NCI-H1694 treated with DMSO at 0.1 percent for 48 hours (cell line): ENCODE data around the gene C6orf136.
A peak's percentile ranks its signal among the peaks of the same experiment; 100 is the strongest.

ENCODE experiments used
- DNase-seq: peaks from one replicate; lab custom pipeline; 2025; lab: John Stamatoyannopoulos, UW

Gene C6orf136

DNA sequence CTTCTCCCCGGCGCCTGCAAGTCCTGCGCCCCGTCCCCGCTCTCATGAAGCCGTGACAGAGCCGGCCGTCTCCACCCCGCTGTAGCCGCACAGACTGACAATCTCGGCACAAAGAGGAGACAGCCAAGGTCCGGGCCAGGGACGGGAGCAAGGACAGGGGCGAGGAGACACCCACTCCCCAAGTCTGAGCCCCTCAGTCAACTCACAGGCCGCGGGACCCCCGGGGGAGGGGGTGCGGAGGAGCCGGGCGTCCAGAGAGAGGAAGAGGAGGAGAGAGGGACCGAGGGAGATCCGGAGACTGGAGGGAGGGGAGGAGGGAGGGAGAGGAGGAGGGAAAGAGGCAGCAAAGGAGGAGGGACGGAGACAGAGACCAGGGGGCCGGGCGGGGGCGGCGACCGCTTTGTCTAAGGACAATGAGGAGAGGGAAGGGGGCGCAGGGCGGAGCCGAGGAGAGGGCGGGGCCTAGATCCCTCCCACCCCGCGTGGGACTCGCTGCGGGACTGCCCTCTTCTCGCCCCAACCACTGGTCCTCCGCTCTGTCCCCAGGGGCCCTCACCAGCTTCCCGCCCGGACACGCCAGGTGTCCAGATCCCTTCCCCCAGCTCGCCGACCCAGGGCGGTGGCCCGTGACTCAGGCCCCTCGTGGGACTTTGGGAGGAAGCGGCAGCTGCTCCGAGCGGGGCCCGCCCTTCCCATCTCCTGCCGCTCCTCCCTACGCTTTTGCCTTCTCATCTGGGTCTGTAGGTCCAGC lies 40.1 kb downstream of the C6orf136 start:
- peak; percentile 40 for DNase-seq

DNA sequence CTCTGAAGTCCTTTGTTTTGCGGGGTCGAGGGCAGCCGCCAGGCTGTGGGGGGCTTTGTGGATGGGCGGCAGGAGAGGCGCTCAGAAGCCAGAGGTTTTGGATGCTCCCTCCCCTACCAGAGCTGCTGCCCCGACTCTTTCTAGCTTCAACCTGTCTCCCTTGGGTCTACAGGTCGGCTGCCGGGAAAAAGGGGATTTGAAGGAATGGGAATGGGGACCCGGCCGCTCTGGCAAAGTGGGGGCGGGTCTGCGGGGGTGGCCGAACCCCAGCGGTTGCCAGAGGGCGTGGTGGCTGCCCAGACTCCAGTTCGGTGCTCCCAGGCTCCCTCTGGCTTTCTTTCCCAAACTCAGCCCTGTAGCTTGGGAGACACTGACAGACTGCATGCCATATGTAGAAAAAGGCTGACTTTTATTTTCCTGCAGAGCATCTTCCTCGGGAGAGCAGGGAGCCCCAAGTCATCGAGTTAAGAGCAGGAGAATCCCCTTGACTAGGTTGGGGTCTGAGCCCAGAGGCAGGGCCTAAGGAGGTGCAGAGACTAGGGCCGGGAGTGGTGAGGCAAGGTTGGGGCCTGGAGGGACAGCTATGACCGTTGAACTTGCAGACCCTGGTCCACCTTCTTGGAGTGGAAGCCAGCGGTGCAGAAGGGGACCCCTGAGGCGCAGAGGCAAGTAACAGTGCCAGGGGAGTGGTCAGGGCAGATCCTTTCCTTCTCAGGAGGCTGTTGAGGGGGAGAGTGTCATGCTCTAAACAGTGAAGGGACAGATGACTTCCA lies 40.9 kb downstream of the C6orf136 start:
- DNase-seq: no peak

DNA sequence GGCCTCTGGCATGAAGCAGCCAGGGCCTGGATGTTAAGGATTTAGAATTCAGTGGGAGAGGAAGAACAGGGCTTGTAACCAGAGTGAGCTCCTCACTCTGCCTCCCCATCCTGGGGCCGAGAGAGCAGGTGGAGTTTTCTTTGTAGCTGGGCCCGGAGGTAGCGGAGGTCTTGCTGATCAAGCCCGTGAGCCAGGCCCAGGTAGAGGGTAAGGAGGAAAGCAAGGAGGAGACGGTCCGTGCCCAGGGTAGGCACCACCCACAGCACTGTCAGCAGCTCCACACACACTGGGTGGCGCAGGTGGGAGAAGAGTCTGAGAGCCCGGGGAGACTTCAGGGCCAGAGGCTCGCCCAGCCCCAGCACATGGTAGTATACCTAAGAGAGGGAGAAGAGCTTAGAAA lies 41.6 kb downstream of the C6orf136 start:
- no peak for DNase-seq

DNA sequence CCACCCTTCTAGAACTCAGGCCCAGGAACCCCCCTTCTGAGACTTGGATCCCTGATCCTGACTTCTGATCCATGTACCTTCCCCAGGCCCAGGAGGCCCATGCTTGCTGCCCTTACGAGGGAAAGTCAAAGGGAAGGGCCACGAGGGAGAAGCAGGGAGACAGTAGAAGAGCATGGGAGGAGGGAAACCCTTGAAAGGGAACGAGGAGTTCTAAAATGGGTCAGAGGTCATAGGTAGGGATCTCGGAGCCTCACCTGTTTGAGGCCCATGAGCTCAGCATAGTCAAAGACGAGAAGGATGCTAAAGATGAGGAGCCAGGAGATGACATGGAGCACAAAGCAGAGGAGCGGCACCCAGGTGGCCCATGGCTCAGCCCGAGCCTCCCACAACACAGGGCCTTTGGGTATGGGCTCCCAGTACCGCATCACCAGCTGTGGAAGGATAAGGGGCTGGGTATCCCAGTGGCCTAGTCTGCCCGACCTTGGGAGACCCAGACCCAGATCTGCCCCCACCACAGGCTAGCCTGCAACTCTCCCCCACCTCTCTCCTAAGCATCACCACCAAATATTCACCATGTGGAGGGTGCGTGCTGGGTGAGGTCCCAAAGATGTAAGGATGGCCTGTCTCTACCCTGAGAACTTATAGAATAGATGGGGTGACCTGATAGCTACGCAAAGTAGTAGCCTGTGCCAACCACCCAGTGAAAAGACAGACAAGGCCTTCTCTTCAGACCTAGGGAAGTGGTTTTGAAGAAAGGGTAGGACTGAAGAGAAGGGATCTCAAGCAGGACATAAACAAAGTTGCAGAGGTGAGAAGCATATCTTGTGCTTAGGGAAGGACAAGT lies 42.3 kb downstream of the C6orf136 start:
- DNase-seq: no peak

DNA sequence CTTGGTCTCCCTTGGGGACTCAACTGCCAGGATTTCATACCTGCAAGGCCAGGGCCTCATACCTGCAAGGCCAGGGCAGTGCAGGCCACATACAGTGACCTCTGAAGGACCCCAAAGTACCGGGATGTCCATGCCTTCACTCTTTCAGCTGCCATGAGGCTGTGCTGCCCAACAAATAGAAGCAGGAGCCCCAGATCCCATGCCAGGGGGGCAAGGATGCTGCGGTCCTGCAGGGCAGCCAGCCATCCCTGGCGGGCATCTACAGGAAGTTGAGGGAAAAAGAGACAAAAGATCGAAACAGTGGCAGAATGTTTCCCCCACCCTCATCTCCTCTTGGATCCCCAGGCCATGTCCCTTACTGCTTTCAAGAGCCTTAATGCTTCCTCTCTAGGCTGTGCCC lies 43.1 kb downstream of the C6orf136 start:
- DNase-seq: no peak

DNA sequence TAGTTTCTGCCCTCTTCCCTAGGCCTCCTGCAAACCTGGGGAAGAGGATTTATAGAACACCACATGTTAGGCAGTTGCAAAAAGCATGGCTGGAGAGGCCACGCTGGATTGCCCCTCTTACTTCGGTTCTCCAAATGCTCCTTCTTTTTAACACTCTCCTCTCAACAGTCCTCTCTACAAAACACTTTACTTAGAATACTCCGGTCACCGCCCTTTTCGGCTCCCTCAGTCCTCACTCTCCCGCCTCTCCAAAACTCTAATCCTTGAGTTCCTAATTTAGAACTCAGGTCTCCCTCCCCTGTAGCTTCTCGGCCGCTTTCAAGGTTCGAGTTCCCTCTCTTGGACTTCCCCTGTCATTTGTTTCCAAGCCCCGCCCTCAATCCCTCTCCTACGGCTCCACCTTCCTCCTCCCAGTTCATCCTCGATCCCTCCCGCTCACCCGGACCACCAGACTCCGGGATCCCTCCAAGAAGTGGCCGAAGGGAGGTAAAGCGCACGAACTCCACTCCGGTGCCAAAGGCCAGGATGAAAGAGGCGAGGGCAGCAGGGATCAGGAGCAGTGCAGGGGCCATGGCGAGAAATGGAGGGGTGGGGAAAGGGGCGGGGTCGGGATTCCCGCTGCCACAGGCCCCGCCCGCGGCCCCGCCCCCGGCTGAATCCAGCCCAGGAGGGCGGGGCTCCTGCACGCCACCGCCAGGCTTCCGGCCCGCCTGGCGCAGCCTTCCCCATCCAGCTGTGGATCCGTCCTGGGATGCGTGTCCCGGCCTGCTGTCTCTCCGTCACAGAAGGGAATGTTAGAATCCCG lies 43.7 kb downstream of the C6orf136 start, which contains the start of gene NRM:
NRM (minus strand) TSS at position 582 of the 805 bp plus-strand sequence; CDS start at position 572, 10 bp downstream.
- DNase-seq: peak; percentile 80

DNA sequence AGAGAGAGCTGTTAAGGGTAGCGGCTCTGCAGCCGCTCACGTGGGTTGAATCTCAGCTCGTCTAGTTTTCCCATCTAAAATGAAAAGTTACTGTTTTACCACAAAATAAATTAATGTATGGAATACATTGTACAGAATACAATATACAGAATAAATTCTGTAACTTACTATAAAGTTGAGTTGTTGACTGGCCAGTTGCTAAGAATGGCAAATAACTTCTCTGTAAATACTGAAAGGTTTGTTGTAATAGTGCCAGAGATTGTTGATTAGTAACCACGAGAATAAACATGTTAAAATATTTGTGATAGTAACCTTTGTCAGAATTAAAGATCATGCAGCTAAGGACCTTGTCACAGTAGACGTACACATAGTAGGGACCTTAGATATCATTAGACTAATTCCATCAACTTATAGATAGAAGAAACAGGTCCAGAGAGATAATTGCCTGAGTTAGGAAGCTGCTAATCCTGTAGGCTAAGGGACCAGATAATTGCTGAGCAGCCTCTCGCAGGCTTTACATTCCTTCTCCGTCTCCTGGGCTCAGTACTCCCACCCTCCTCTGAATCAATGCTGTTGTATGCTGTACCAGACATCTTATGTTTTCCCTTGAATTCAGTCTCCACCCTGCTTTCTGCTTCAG lies 44.4 kb downstream of the C6orf136 start:
- DNase-seq: no peak

DNA sequence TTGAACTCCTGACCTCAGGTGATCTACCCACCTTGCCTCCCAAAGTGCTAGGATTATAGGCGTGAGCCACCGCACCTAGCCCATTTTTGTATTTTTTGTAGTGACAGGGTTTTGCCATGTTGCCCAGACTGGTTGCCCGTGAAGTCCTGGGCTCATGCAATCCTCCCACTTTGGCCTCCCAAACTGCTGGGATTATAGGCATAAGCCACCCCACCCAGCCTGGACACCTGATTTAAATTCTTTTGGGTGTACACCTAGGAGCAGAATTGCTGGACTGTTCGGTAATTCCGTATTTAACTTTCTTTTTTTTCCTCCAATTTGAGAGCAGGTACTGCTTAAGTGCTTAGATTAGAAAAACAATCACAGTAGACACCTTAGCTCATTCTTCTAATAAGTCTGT lies 49.5 kb downstream of the C6orf136 start:
- no peak for DNase-seq

DNA sequence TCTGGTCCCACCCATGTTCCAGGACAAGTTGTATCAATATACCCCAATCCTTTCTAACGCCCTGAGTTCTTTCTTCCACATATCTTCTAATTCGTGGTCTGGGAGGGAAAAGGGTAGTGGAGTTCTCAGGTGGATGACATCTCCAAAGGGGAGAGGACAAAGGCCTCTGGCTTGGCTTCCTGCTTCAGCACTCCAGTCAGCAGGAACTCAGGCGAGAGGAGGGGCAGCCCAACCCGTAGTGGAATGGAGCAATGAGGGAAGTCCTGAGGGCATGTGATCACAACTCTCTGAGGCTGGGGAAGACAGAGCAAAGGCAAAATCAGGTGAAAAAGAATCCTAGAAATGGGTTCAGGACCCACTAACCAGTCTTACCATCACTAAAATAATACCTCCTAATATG lies 53.4 kb downstream of the C6orf136 start:
- no peak for DNase-seq
